ENCODE measurements around the gene WIPF2. TPM values are rescaled to one million over a fixed set of nuclear protein-coding genes. Genes with fewer than 3 reads are reported as not detected.

Gene WIPF2
- total RNA-seq, 1 donor from 2014 or later = 32.2 TPM

DNA sequence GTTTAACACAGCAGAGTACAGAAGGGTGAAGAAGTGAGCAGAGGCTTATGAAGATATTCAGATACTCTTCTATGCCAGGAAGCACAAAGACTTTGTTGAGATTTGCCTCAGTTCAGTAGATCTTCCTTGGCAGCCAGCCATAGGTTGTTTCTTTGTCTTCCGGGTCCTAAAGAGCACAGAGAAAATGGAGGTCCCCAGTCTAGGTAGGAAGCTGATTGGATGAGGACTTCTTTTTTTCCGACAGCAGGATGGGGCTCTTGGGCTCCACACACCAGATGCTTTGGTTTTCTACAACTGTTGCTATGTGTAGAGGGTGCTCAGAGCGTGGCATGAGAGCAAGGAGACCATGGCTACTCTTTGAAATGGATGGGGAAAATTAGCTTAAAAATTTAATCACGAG, 60.3 kb downstream of the WIPF2 start:
- Mint-ChIP-seq H3K27me3 (ENCODE audit: unreplicated experiment) (peaks cover 2% of the 10 kb centered on the region), H3K9me3 (ENCODE audit: unreplicated experiment) (no peaks in the 10 kb centered on the region), H3K4me1 (ENCODE audit: unreplicated experiment) (no peaks in the 10 kb centered on the region), H3K36me3 (ENCODE audit: low read depth, unreplicated experiment) (peaks cover 36% of the 10 kb centered on the region), H3K4me3 (ENCODE audit: unreplicated experiment) (no peak overlapping the region), H3K27ac (ENCODE audit: unreplicated experiment) (no peak overlapping the region)
- TF ChIP-seq CTCF (IDR thresholded peaks at IDR 0.05; ENCODE audit: unreplicated experiment) = no peak
- no peak for DNase-seq (ENCODE audit: low spot score)

- no peak for DNase-seq (ENCODE audit: low spot score)
- Mint-ChIP-seq H3K36me3 (ENCODE audit: low read depth, unreplicated experiment) (peaks cover 29% of the 10 kb centered on the region), H3K4me3 (ENCODE audit: unreplicated experiment) (no peak overlapping the region), H3K9me3 (ENCODE audit: unreplicated experiment) (no peaks in the 10 kb centered on the region), H3K4me1 (ENCODE audit: unreplicated experiment) (no peaks in the 10 kb centered on the region), H3K27me3 (ENCODE audit: unreplicated experiment) (peaks cover 2% of the 10 kb centered on the region), H3K27ac (ENCODE audit: unreplicated experiment) (no peak overlapping the region)
- no peak for TF ChIP-seq CTCF (IDR thresholded peaks at IDR 0.05; ENCODE audit: unreplicated experiment)
These were observed 62.6 kb downstream of the WIPF2 start for GRCh38 chr17:40281663-40282062.

DNA sequence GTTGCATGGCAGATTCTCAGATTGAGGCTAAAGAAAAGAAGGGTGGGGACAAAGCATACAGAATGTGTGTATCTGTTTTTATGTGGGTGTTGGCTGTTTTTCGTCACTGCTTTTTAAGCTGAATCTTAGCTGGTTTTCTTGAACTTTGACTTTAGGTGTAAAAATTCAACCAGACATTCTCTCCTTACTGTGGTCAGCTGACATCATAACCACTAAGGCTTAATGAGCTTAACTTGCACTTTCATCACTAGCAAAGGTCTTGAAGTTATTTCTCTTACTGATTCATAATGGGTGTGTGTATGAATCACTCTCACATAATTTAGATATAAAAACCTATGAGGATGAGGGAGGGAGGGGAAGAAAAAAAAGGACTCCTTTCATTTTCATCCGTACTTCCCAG, 64.6 kb downstream of the WIPF2 start:
- no peak for TF ChIP-seq CTCF (IDR thresholded peaks at IDR 0.05; ENCODE audit: unreplicated experiment)
- peaks cover 6% of the 10 kb centered on the region for H3K4me1 Mint-ChIP-seq (ENCODE audit: unreplicated experiment)
- no peak for DNase-seq (ENCODE audit: low spot score)
- no peaks in the 10 kb centered on the region for H3K9me3 Mint-ChIP-seq (ENCODE audit: unreplicated experiment)
- peaks cover 8% of the 10 kb centered on the region for H3K27me3 Mint-ChIP-seq (ENCODE audit: unreplicated experiment)
- H3K36me3 Mint-ChIP-seq (ENCODE audit: low read depth, unreplicated experiment) = peaks cover 18% of the 10 kb centered on the region
- no peak overlapping the region for H3K4me3 Mint-ChIP-seq (ENCODE audit: unreplicated experiment)
- no peak overlapping the region for H3K27ac Mint-ChIP-seq (ENCODE audit: unreplicated experiment)

DNA sequence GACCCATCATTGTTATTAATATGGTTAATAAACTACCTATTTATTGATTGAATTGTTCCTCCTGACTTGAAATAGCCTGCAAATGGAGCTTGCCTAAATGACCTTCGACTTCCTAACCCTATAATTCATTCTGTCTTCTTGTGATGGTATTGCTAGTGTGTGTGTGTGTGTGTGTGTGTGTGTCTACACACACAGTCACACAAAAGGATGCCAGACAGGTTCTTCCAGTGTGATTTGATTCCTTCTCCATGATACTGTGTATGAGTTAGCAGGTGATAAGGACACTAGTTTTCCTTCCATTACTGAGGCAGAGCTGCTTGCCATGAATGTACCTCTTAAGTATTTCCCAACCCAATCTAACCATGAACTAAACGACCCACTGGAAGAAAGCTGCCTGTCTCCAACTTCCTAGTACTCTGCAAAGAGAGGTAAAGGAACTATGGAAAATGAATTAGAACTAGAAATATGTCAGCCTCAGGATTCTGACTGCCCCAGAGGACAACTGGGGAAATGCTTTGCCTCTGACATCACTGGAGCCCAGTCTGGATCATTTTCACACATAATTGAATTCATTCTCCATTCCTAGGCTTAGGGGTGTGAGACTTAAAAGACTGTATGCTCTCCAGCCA, 65.1 kb downstream of the WIPF2 start:
- Mint-ChIP-seq H3K27me3 (ENCODE audit: unreplicated experiment) (peaks cover 8% of the 10 kb centered on the region), H3K4me1 (ENCODE audit: unreplicated experiment) (peaks cover 6% of the 10 kb centered on the region), H3K4me3 (ENCODE audit: unreplicated experiment) (no peak overlapping the region), H3K27ac (ENCODE audit: unreplicated experiment) (peak overlapping the region; percentile 5), H3K9me3 (ENCODE audit: unreplicated experiment) (no peaks in the 10 kb centered on the region), H3K36me3 (ENCODE audit: low read depth, unreplicated experiment) (peaks cover 14% of the 10 kb centered on the region)
- TF ChIP-seq CTCF (IDR thresholded peaks at IDR 0.05; ENCODE audit: unreplicated experiment) = no peak
- DNase-seq (ENCODE audit: low spot score) = no peak

GRCh38 chr17:40286473-40286872, 67.4 kb downstream of the WIPF2 start:
- no peak overlapping the region for H3K4me3 Mint-ChIP-seq (ENCODE audit: unreplicated experiment)
- peaks cover 7% of the 10 kb centered on the region for H3K27me3 Mint-ChIP-seq (ENCODE audit: unreplicated experiment)
- H3K36me3 Mint-ChIP-seq (ENCODE audit: low read depth, unreplicated experiment) = peaks cover 3% of the 10 kb centered on the region
- peaks cover 6% of the 10 kb centered on the region for H3K4me1 Mint-ChIP-seq (ENCODE audit: unreplicated experiment)
- no peak overlapping the region for H3K27ac Mint-ChIP-seq (ENCODE audit: unreplicated experiment)
- no peak for TF ChIP-seq CTCF (IDR thresholded peaks at IDR 0.05; ENCODE audit: unreplicated experiment)
- DNase-seq (ENCODE audit: low spot score) = no peak
- H3K9me3 Mint-ChIP-seq (ENCODE audit: unreplicated experiment) = no peaks in the 10 kb centered on the region
